Head of caudate nucleus (tissue), 42 donors: Measurements from ENCODE around the gene PPP1R3F.

Experiments
- DNase-seq, 42 donors: peaks; one replicate each; pipeline versions ENCODE4 v3.0.0 to v3.0.0-alpha.2; 2020 to 2021; ENCODE audit warnings: mixed read lengths in 7 of 42
- intact Hi-C: fragments of 100-400 bp; cut with DNase I; formaldehyde crosslinking; loops from one replicate; pipeline ENCODE4 v1.15.0; 2022

PPP1R3F gene

GRCh38 chrX:49268702-49269009 is 937 bp upstream of the PPP1R3F start:
- no peak for DNase-seq

GRCh38 chrX:49269010-49269766 is 405 bp upstream of the PPP1R3F start:
- peak; percentile 90 to 99 (median 97) for DNase-seq
- intact Hi-C loops: loop anchor here (5.0 kb wide), 1 partner anchor 67 kb away; the partner anchor contains the start of gene SYP

More at GRCh38 chrX:49268702-49269009, 937 bp upstream of the PPP1R3F start:
- intact Hi-C loops: loop anchor here (5.0 kb wide), 1 partner anchor 66 kb away; the partner anchor contains the start of gene SYP

GRCh38 chrX:49270249-49270921 is 792 bp downstream of the PPP1R3F start:
- intact Hi-C loops: no loop called here

GRCh38 chrX:49271341-49271740 is 1.7 kb downstream of the PPP1R3F start:
- intact Hi-C loops: no loop called here

More at GRCh38 chrX:49270249-49270921, 792 bp downstream of the PPP1R3F start:
- DNase-seq: no peak

GRCh38 chrX:49272421-49272820 is 2.8 kb downstream of the PPP1R3F start:
- intact Hi-C loops: no loop called here
- peak in 6 of 42 donors; percentile 11 to 49 (median 22) for DNase-seq

More at GRCh38 chrX:49271341-49271740, 1.7 kb downstream of the PPP1R3F start:
- DNase-seq: peak in 1 of 42 donors; percentile 1

GRCh38 chrX:49273181-49273727 is 3.7 kb downstream of the PPP1R3F start:
- DNase-seq: peak in 3 of 42 donors; percentile 9 to 24 (median 17)
- intact Hi-C loops: no loop called here

GRCh38 chrX:49276207-49276606 is 6.6 kb downstream of the PPP1R3F start:
- intact Hi-C loops: no loop called here
- DNase-seq: no peak

GRCh38 chrX:49276671-49277534 is 7.3 kb downstream of the PPP1R3F start:
- peak in 3 of 42 donors; percentile 20 to 33 (median 24) for DNase-seq
- intact Hi-C loops: no loop called here

GRCh38 chrX:49277535-49277830 is 7.9 kb downstream of the PPP1R3F start:
- intact Hi-C loops: no loop called here

GRCh38 chrX:49278081-49278480 is 8.5 kb downstream of the PPP1R3F start:
- intact Hi-C loops: no loop called here
- DNase-seq: peak in 1 of 42 donors; percentile 12

More at GRCh38 chrX:49277535-49277830, 7.9 kb downstream of the PPP1R3F start:
- DNase-seq: no peak

- intact Hi-C loops: no loop called here
- DNase-seq: peak in 10 of 42 donors; percentile 16 to 55 (median 31)
Observed at GRCh38 chrX:49282647-49283011, 13.0 kb downstream of the PPP1R3F start.

- no peak for DNase-seq
- intact Hi-C loops: no loop called here
Observed at GRCh38 chrX:49284212-49284611, 14.6 kb downstream of the PPP1R3F start.

GRCh38 chrX:49286136-49286535 is 16.5 kb downstream of the PPP1R3F start:
- peak in 1 of 42 donors; percentile 20 for DNase-seq
- intact Hi-C loops: no loop called here

GRCh38 chrX:49286581-49286980 is 17.0 kb downstream of the PPP1R3F start:
- intact Hi-C loops: no loop called here

GRCh38 chrX:49287665-49288064 is 18.1 kb downstream of the PPP1R3F start:
- DNase-seq: no peak
- intact Hi-C loops: no loop called here

More at GRCh38 chrX:49286581-49286980, 17.0 kb downstream of the PPP1R3F start:
- peak in 1 of 42 donors; percentile 30 for DNase-seq

- DNase-seq: no peak
- intact Hi-C loops: no loop called here
Observed at GRCh38 chrX:49290215-49290614, 20.6 kb downstream of the PPP1R3F start.

- intact Hi-C loops: no loop called here
- DNase-seq: peak in 36 of 42 donors; percentile 16 to 79 (median 54)
Observed at GRCh38 chrX:49291615-49292337, 22.2 kb downstream of the PPP1R3F start.
